Colon (tissue), 2 donors: Measurements from ENCODE around the gene ARHGAP4.

ENCODE experiments used
- FAIRE-seq: peaks from 2 replicates; lab custom pipeline; 2012; peaks lifted over from hg19 to GRCh38; lab: Jason Lieb, UNC
- donor health status: control.
- donor health status: control.

The ARHGAP4 gene

GRCh38 chrX:153905481-153906095 is 20.5 kb downstream of the ARHGAP4 start:
- FAIRE-seq: no peak

GRCh38 chrX:153903991-153904957 is 21.8 kb downstream of the ARHGAP4 start, which contains the start of gene AVPR2:
AVPR2 (plus strand) TSS chrX:153904673; CDS start chrX:153905146, 473 bp downstream.
- FAIRE-seq: no peak

GRCh38 chrX:153903238-153903980 is 22.7 kb downstream of the ARHGAP4 start:
- FAIRE-seq: no peak

- no peak for FAIRE-seq
These were observed 23.7 kb downstream of the ARHGAP4 start for GRCh38 chrX:153902385-153902784.

- no peak for FAIRE-seq
These were observed 24.3 kb downstream of the ARHGAP4 start for GRCh38 chrX:153901753-153902140.

GRCh38 chrX:153900831-153901752 is 25.0 kb downstream of the ARHGAP4 start:
- FAIRE-seq: no peak

- FAIRE-seq: no peak
These were observed 28.2 kb downstream of the ARHGAP4 start for GRCh38 chrX:153897899-153898298.

- FAIRE-seq: no peak
These were observed 36.9 kb downstream of the ARHGAP4 start for GRCh38 chrX:153889123-153889522.

- no peak for FAIRE-seq
These were observed 37.7 kb downstream of the ARHGAP4 start for GRCh38 chrX:153888344-153888743.

- FAIRE-seq: no peak
These were observed 38.7 kb downstream of the ARHGAP4 start for GRCh38 chrX:153887385-153887784.

- no peak for FAIRE-seq
These were observed 39.1 kb downstream of the ARHGAP4 start for GRCh38 chrX:153886915-153887314.

GRCh38 chrX:153885968-153886903 is 39.8 kb downstream of the ARHGAP4 start, which contains the start of gene L1CAM:
L1CAM (minus strand) TSS chrX:153886173; CDS start chrX:153875836, 10,337 bp downstream.
- no peak for FAIRE-seq

GRCh38 chrX:153885208-153885787 is 40.8 kb downstream of the ARHGAP4 start:
- FAIRE-seq: no peak

- no peak for FAIRE-seq
These were observed 41.5 kb downstream of the ARHGAP4 start for GRCh38 chrX:153884590-153884989.

- no peak for FAIRE-seq
These were observed 41.9 kb downstream of the ARHGAP4 start for GRCh38 chrX:153884136-153884535.

- FAIRE-seq: no peak
These were observed 42.8 kb downstream of the ARHGAP4 start for GRCh38 chrX:153883163-153883843.

- FAIRE-seq: no peak
These were observed 43.5 kb downstream of the ARHGAP4 start for GRCh38 chrX:153882557-153882956.

- FAIRE-seq: no peak
These were observed 44.0 kb downstream of the ARHGAP4 start for GRCh38 chrX:153882086-153882498.

GRCh38 chrX:153881281-153881680 is 44.8 kb downstream of the ARHGAP4 start:
- no peak for FAIRE-seq
